Measurements from ENCODE around the gene RNF212.

The RNF212 gene

DNA sequence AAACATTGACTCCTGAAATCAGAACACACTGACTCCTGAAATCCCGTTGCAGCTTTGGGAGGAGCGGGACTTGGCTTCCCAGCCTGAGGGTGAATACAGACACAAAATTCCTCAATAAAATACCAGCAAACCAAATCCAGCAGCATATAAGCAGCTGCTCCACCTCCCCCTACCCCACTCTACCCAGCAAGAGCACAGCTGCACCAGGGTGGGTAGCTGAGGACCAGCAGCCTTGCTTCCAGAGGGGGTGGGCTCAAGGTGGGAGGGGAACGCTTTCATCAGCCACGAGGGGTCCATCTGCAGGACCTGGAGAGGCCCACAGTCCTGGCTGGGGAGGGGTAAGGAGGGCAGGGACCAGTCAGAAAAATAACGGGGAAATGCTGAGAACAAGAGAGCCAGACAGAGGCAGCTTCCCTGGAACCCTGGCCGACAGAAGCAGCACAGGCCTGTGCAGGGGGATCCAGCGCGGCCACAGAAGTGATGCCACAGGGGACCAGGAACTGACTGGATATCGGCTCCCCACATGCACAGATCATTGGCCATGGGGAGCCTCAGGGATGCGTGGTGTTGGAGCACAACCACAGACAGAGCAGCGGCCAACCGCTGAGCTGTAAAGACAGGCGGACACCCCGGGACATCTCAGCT, 52.2 kb downstream of the RNF212 start:
- TF ChIP-seq, protein P1, sequence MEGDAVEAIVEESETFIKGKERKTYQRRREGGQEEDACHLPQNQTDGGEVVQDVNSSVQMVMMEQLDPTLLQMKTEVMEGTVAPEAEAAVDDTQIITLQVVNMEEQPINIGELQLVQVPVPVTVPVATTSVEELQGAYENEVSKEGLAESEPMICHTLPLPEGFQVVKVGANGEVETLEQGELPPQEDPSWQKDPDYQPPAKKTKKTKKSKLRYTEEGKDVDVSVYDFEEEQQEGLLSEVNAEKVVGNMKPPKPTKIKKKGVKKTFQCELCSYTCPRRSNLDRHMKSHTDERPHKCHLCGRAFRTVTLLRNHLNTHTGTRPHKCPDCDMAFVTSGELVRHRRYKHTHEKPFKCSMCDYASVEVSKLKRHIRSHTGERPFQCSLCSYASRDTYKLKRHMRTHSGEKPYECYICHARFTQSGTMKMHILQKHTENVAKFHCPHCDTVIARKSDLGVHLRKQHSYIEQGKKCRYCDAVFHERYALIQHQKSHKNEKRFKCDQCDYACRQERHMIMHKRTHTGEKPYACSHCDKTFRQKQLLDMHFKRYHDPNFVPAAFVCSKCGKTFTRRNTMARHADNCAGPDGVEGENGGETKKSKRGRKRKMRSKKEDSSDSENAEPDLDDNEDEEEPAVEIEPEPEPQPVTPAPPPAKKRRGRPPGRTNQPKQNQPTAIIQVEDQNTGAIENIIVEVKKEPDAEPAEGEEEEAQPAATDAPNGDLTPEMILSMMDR (IDR thresholded peaks at IDR 0.05), result no peak
- Histone ChIP-seq H2AFZ (no peak overlapping the region), H3K27me3 (ENCODE audit: control insufficient read depth, insufficient read depth, low read length) (no peaks in the 10 kb centered on the region), H3K27ac (no peak overlapping the region), H3K4me3 (ENCODE audit: low read depth, low read length) (no peak overlapping the region), H3K4me1 (no peaks in the 10 kb centered on the region), H3K4me2 (ENCODE audit: low read length) (no peak overlapping the region), H3K79me2 (no peaks in the 10 kb centered on the region), H3K9me3 (ENCODE audit: control insufficient read depth, low read length) (no peaks in the 10 kb centered on the region), H3K36me3 (ENCODE audit: control insufficient read depth, insufficient read depth, low read length) (no peaks in the 10 kb centered on the region), H3K9ac (no peak overlapping the region)

DNA sequence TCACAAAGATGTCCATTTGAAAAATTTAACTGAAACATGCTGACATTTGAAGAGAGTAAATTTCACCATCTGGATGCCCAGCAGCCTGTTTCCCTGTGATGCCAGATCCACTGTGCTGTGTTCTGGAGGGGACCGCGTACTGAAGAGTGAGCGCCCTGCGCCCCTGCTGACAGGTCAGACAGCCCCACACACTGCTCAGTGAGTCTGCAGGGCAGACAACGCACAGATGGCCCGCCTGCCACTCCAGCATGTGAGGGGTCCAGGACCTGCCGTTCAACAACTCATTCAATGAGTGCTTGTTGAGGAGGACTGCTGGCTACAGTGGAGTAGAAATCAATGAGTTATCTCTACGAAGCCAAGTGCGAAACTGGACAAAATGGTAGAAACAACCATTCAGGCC, 52.7 kb downstream of the RNF212 start:
- Histone ChIP-seq H3K4me3 (ENCODE audit: low read depth, low read length) (no peak overlapping the region), H3K4me2 (ENCODE audit: low read length) (no peak overlapping the region), H3K36me3 (ENCODE audit: control insufficient read depth, insufficient read depth, low read length) (no peaks in the 10 kb centered on the region), H2AFZ (no peak overlapping the region), H3K79me2 (no peaks in the 10 kb centered on the region), H3K9me3 (ENCODE audit: control insufficient read depth, low read length) (no peaks in the 10 kb centered on the region), H3K4me1 (no peaks in the 10 kb centered on the region), H3K27ac (no peak overlapping the region), H3K9ac (no peak overlapping the region), H3K27me3 (ENCODE audit: control insufficient read depth, insufficient read depth, low read length) (no peaks in the 10 kb centered on the region)
- TF ChIP-seq, protein P1 (IDR thresholded peaks at IDR 0.05), result no peak

DNA sequence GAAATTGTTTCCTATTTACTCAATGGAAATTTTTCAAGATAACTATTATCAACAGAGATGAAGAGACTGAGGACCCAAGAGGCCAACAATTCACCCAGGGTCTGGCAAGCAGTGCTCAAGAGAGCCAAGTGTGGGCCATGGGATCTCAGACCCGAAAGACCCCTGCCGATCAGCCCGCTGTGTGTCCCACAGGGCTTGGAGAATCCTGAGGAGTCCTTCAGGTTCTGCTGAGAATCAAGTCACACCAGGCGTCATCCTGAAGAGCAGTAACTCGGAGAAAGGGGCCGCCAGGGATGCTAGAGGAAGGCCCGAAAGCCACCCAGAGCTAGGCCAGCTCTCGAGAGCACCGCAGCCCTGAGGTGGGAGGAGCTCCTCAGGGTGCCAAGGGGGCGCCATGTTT, 53.2 kb downstream of the RNF212 start:
- TF ChIP-seq, protein P1 (IDR thresholded peaks at IDR 0.05), result no peak
- Histone ChIP-seq H3K9me3 (ENCODE audit: control insufficient read depth, low read length) (no peaks in the 10 kb centered on the region), H3K79me2 (no peaks in the 10 kb centered on the region), H3K27ac (no peak overlapping the region), H3K9ac (no peak overlapping the region), H3K36me3 (ENCODE audit: control insufficient read depth, insufficient read depth, low read length) (no peaks in the 10 kb centered on the region), H3K4me1 (no peaks in the 10 kb centered on the region), H3K27me3 (ENCODE audit: control insufficient read depth, insufficient read depth, low read length) (no peaks in the 10 kb centered on the region), H3K4me3 (ENCODE audit: low read depth, low read length) (no peak overlapping the region), H3K4me2 (ENCODE audit: low read length) (no peak overlapping the region), H2AFZ (no peak overlapping the region)

DNA sequence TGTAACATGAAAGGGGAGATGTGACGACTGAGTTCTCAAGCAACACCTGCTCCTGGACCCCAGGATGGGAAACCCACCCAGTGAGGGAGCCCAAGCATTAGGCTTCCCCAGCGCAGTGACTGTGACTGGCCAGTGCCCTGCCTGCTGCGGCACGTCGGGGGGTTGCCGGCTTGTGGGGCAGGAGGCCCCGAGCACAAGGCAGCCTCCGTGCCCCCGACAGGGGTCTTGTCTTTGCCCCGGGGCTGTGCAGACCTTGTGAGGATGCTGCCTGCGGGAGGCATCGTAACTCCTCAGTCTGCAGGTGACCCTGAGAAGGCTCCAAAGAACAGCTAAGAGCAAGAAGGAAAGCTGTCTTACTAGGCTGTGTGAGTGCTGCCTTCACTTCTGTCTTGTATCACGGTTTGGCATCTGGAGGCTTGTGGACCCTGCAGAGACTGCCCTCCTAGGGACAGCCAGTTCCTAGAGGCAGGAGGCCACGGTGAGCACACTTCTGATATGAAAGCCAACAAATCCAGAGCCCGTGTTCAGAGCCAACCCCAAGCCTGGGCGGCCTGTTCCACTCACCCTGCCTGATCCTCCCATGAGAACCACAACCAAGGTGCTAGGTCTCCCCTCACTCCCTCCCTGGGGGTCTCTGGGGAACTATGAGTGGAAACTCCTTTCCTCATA, 54.2 kb downstream of the RNF212 start:
- Histone ChIP-seq H3K9me3 (ENCODE audit: control insufficient read depth, low read length) (no peaks in the 10 kb centered on the region), H3K79me2 (no peaks in the 10 kb centered on the region), H3K9ac (no peak overlapping the region), H3K4me1 (no peaks in the 10 kb centered on the region), H3K4me3 (ENCODE audit: low read depth, low read length) (no peak overlapping the region), H3K27me3 (ENCODE audit: control insufficient read depth, insufficient read depth, low read length) (no peaks in the 10 kb centered on the region), H3K36me3 (ENCODE audit: control insufficient read depth, insufficient read depth, low read length) (no peaks in the 10 kb centered on the region), H3K4me2 (ENCODE audit: low read length) (no peak overlapping the region), H3K27ac (no peak overlapping the region), H2AFZ (no peak overlapping the region)
- TF ChIP-seq, protein P1 (IDR thresholded peaks at IDR 0.05), result no peak
